K562 (cell line): ENCODE measurements around the gene CATSPER3. TPM values are rescaled to one million over a fixed set of nuclear protein-coding genes. Genes with fewer than 3 reads are reported as not detected.

Experiments
- ARID4B ChIP-seq: sonication (generic); formaldehyde crosslinking; IDR thresholded peaks from 2 replicates; pipeline ENCODE4 v1.8.0; 2022; ENCODE audit warnings: mild to moderate bottlenecking, missing genetic modification reagents
- CHD1 ChIP-seq: fragments of 200-600 bp; sonication (generic); IDR thresholded peaks from one replicate; pipeline ENCODE4 v1.6.1; 2012; ENCODE audit warnings: mild to moderate bottlenecking, moderate library complexity, low read length, inconsistent platforms
- DDX20 ChIP-seq: fragments of 450-650 bp; IDR thresholded peaks from 2 replicates; pipeline ENCODE4 v1.6.1; 2016; ENCODE audit warnings: missing genetic modification characterization, low read depth, mild to moderate bottlenecking, missing compliant biosample characterization, moderate library complexity
- EZH2 ChIP-seq: IDR thresholded peaks from 2 replicates; pipeline ENCODE4 v1.6.1; 2012; ENCODE audit warnings: low read depth, mild to moderate bottlenecking, inconsistent platforms, low read length, borderline replicate concordance
- FOXA1 ChIP-seq: fragments of 450-650 bp; IDR thresholded peaks from 2 replicates; pipeline ENCODE4 v1.6.1; 2016; ENCODE audit warnings: mild to moderate bottlenecking, borderline replicate concordance
- JUN ChIP-seq, 2 experiments: sonication (generic) in 1 of 2; formaldehyde crosslinking in 1 of 2; IDR thresholded peaks; 2 replicates each; pipeline versions ENCODE4 v1.6.1 to v1.8.0; 2012 to 2022; ENCODE audit warnings: borderline replicate concordance in 2 of 2, mild to moderate bottlenecking in 2 of 2, improper control_type of control experiment in 1 of 2, low read depth in 1 of 2, low read length in 1 of 2, missing genetic modification reagents in 1 of 2
- JUNB ChIP-seq: fragments of 450-650 bp; formaldehyde crosslinking; conservative IDR thresholded peaks from 2 replicates; pipeline ENCODE4 v1.4.0; 2020; ENCODE audit warnings: mild to moderate bottlenecking
- KDM5B ChIP-seq: fragments of 200-600 bp; sonication (generic); IDR thresholded peaks from 2 replicates; pipeline ENCODE4 v1.6.1; 2012; ENCODE audit warnings: low read depth, mild to moderate bottlenecking, moderate library complexity, low read length, control low read depth, inconsistent platforms; ENCODE audit not compliant: insufficient replicate concordance
- LARP7 ChIP-seq: fragments of 450-650 bp; IDR thresholded peaks from 2 replicates; pipeline ENCODE4 v1.6.1; 2016
- MCM7 ChIP-seq, 2 experiments: fragments of 450-650 bp; IDR thresholded peaks; 2 replicates each; pipeline ENCODE4 v1.6.1; 2016 to 2018
- PHF8 ChIP-seq: fragments of 200-600 bp; sonication (generic); IDR thresholded peaks from 2 replicates; pipeline ENCODE4 v1.6.1; 2012; ENCODE audit warnings: mixed run types, mild to moderate bottlenecking, inconsistent platforms, low read length, moderate library complexity, borderline replicate concordance
- RB1 ChIP-seq: fragments of 450-650 bp; IDR thresholded peaks from 2 replicates; pipeline ENCODE4 v1.6.1; 2017; ENCODE audit warnings: low read depth, mild to moderate bottlenecking
- RBBP5 ChIP-seq: fragments of 200-600 bp; sonication (generic); IDR thresholded peaks from 2 replicates; pipeline ENCODE4 v1.6.1; 2012; ENCODE audit warnings: borderline replicate concordance, mild to moderate bottlenecking, low read length, control low read depth, inconsistent platforms; ENCODE audit not compliant: insufficient read depth, poor library complexity, severe bottlenecking
- RBFOX2 ChIP-seq: fragments of 200-400 bp; formaldehyde crosslinking; IDR thresholded peaks from 2 replicates; pipeline ENCODE4 v1.6.1; 2017; ENCODE audit warnings: low read depth, mild to moderate bottlenecking, low read length, moderate library complexity
- STAT5A ChIP-seq: IDR thresholded peaks from 2 replicates; pipeline ENCODE4 v1.6.1; 2012; ENCODE audit warnings: low read length, inconsistent platforms, borderline replicate concordance
- U2AF1 ChIP-seq: fragments of 200-400 bp; formaldehyde crosslinking; optimal IDR thresholded peaks from 2 replicates; pipeline ENCODE3; 2017; ENCODE audit warnings: mild to moderate bottlenecking, low read depth, low read length, moderate library complexity
- ZFX ChIP-seq: sonication (generic); formaldehyde crosslinking; IDR thresholded peaks from 2 replicates; pipeline ENCODE4 v1.8.0; 2022; ENCODE audit warnings: mild to moderate bottlenecking, missing genetic modification reagents, moderate library complexity
- ZNF124 ChIP-seq: sonication (generic); formaldehyde crosslinking; IDR thresholded peaks from 2 replicates; pipeline ENCODE4 v1.8.1; 2022; ENCODE audit warnings: missing genetic modification reagents
- ZNF354B ChIP-seq: fragments of 250-450 bp; sonication (Bioruptor Pico); IDR thresholded peaks from 2 replicates; pipeline ENCODE4 v1.4.0; 2020
- ZNF696 ChIP-seq: fragments of 250-450 bp; sonication (Bioruptor Pico); conservative IDR thresholded peaks from 2 replicates; pipeline ENCODE4 v1.4.0; 2020; ENCODE audit warnings: mild to moderate bottlenecking, moderate library complexity
- ZNF707 ChIP-seq: fragments of 250-450 bp; sonication (Bioruptor Pico); conservative IDR thresholded peaks from 2 replicates; pipeline ENCODE4 v1.8.0; 2022; ENCODE audit warnings: inconsistent platforms, mild to moderate bottlenecking, moderate library complexity
- polyA plus RNA-seq, 8 experiments: library from polyadenylated mRNA; depleted of rRNA in 4 of 8; stranded (reverse) in 5 of 8; unstranded in 3 of 8; fragments of >200 nt; fragmentation: Nextera tagmentation in 2 of 8; fragmentation: Illumina TruSeq in 1 of 8; extraction: Ambion mirVana in 2 of 8; extraction: Trizol in 1 of 8; gene quantifications; 2 replicates each; pipeline versions ENCODE4 v1.2.1 to v1.2.3, GENCODE V29; 2011 to 2014; ENCODE audit warnings: inconsistent platforms in 1 of 8, missing spikeins in 1 of 8
- total RNA-seq, 7 experiments: library from RNA; depleted of rRNA in 6 of 7; stranded (reverse); fragments of >200 nt in 6 of 7; fragmentation: Illumina TruSeq in 2 of 7; extraction: Trizol in 2 of 7; gene quantifications; 2 replicates each; pipeline versions ENCODE4 v1.2.1 to v1.2.3, GENCODE V29; 2011 to 2021; ENCODE audit warnings: low replicate concordance in 1 of 7
- TF ChIP-seq, protein P1 (sequence below): conservative IDR thresholded peaks from 2 replicates; pipeline ENCODE4 v1.6.1; 2011; ENCODE audit warnings: low read depth, mild to moderate bottlenecking, low read length; ENCODE audit not compliant: control insufficient read depth

The CATSPER3 gene
- total and polyA plus RNA-seq, 9 of the 15 experiments (the other 6 are each of a cell fraction or from before 2014, with no cell fraction given), result 0.14 to 1.5 (median 0.49) TPM

DNA sequence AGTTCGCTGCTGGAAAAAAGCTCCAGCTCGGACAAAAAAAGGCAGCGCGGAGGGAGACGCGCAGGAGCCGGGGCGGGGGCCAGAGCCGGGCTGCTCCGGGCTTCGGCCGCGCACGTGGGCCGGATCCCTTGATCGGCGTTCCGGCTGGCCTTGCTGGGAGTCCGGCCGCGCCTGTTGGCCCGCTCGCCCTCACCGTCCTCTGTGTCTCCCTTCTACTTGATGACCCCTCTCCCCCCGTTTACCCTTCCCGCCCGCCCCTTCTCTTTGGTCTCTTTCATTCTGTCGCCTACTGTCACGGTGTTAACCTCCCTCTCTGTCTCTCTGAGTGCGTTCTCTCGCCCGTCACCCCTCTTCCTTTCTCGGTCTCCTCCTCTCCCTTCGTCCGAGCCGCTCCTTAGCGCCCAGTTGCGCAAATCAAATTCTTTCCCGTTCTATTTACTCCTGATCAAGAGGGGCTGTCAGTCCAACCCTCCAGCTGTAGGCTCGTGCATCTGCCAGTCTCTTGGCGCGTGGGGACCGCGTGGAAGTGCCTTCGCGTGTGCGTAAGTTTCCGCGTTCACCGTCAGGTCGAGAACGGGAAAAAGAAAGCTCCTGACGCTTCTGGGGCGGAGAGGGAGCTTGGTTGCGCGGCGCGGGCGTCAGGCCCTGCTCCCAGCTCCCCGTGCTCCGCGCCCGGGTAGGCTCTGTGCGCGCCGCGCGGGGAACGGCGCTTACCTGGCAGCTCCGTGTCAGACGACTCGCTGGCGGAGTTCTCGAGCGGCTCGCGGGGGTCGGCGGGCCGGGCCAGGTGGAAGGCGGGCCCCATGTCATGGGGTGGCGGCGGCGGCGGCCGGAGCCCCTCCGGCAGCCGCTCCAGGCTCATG lies 65.5 kb downstream of the CATSPER3 start (continued):
- peak; percentile 26; the same call in 1 of the 2 replicates for TF ChIP-seq RB1
- TF ChIP-seq JUNB (CRISPR knock-in tag), result no peak
- TF ChIP-seq STAT5A, result no peak
- peak; percentile 63 for TF ChIP-seq ARID4B (CRISPR knock-in tag)
- TF ChIP-seq U2AF1, result no peak
- TF ChIP-seq LARP7, result no peak
- TF ChIP-seq, protein P1, sequence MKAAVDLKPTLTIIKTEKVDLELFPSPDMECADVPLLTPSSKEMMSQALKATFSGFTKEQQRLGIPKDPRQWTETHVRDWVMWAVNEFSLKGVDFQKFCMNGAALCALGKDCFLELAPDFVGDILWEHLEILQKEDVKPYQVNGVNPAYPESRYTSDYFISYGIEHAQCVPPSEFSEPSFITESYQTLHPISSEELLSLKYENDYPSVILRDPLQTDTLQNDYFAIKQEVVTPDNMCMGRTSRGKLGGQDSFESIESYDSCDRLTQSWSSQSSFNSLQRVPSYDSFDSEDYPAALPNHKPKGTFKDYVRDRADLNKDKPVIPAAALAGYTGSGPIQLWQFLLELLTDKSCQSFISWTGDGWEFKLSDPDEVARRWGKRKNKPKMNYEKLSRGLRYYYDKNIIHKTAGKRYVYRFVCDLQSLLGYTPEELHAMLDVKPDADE, result peak; percentile 79
- TF ChIP-seq RBBP5, result peak; percentile 96
- TF ChIP-seq KDM5B, result peak; percentile 58
- TF ChIP-seq FOXA1, result no peak
- no peak for TF ChIP-seq DDX20 (tag)
- no peak for TF ChIP-seq ZNF707 (CRISPR knock-in tag)
- peak; percentile 78 for TF ChIP-seq RBFOX2
- TF ChIP-seq ZNF124 (CRISPR knock-in tag), result no peak
- peak; percentile 84 for TF ChIP-seq CHD1
- no peak for TF ChIP-seq JUN (IDR thresholded peaks at IDR 0.05; ENCODE audit: borderline replicate concordance, low read depth, low read length)
- TF ChIP-seq JUN (CRISPR knock-in tag; IDR thresholded peaks at IDR 0.05; ENCODE audit: borderline replicate concordance), result no peak
- peak; percentile 33; the same call in 1 of the 2 replicates for TF ChIP-seq PHF8
- no peak for TF ChIP-seq ZNF696
- TF ChIP-seq ZNF354B (CRISPR knock-in tag), result no peak
- TF ChIP-seq ZFX (CRISPR knock-in tag), result peak; percentile 69
- no peak for TF ChIP-seq MCM7 (IDR thresholded peaks at IDR 0.05)
- no peak for TF ChIP-seq EZH2
